DOHH2 (cell line): ENCODE results near the gene PISD.

ENCODE experiments used
- EZH2phosphoT487 ChIP-seq: fragments of 200-600 bp; sonication (generic); IDR thresholded peaks from 2 replicates; pipeline ENCODE4 v1.6.1; 2017; ENCODE audit warnings: borderline replicate concordance, mild to moderate bottlenecking, antibody characterized with exemption, low read length, moderate library complexity, mixed read lengths
- TF ChIP-seq, protein P1 (sequence below): fragments of 200-600 bp; sonication (generic); IDR thresholded peaks from one replicate; pipeline ENCODE4 v1.5.1; 2014; ENCODE audit warnings: antibody characterized with exemption, mild to moderate bottlenecking, low read depth, low read length; ENCODE audit not compliant: poor library complexity, severe bottlenecking

DNA sequence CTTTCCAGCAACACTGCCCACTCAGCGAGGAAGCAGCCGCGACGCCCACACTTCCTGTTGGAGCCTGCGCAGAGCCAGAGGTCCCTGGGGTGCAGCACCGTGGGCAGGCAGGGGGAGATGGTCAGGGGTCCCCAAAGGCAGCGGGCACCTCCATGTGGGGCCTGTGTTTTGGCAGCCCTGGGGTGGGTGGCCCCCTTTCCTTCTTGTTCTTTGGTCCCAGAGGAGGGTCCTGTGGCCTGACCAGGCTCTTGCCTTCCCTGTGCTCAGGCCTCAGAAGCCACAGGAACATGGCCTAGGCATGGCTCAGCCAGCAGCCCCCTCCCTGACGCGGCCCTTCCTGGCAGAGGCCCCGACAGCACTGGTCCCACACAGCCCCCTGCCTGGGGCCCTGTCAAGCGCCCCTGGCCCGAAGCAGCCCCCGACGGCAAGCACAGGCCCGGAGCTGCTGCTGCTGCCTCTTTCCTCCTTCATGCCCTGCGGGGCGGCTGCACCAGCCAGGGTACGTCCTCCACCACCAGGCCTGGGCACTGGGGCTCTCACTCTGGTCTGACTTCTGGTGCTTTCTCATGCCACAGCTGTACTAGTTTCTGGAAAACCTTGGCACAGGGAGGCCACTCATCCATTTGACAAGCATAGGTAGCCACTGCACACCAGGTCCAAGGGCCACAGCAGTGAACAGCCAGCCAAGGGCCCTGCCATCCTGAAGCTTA lies 47.1 kb downstream of the PISD start:
- TF ChIP-seq, protein P1, sequence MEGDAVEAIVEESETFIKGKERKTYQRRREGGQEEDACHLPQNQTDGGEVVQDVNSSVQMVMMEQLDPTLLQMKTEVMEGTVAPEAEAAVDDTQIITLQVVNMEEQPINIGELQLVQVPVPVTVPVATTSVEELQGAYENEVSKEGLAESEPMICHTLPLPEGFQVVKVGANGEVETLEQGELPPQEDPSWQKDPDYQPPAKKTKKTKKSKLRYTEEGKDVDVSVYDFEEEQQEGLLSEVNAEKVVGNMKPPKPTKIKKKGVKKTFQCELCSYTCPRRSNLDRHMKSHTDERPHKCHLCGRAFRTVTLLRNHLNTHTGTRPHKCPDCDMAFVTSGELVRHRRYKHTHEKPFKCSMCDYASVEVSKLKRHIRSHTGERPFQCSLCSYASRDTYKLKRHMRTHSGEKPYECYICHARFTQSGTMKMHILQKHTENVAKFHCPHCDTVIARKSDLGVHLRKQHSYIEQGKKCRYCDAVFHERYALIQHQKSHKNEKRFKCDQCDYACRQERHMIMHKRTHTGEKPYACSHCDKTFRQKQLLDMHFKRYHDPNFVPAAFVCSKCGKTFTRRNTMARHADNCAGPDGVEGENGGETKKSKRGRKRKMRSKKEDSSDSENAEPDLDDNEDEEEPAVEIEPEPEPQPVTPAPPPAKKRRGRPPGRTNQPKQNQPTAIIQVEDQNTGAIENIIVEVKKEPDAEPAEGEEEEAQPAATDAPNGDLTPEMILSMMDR = no peak
- no peak for TF ChIP-seq EZH2phosphoT487
